Spleen (tissue), 7 donors: Measurements from ENCODE around the gene LGR6.

ENCODE experiments used
- POLR2A ChIP-seq, 3 donors: fragments of 450-650 bp; IDR thresholded peaks; one replicate each; pipeline ENCODE4 v1.5.1; 2017; ENCODE audit warnings: antibody characterized with exemption in 3 of 3, mild to moderate bottlenecking in 1 of 3
- POLR2AphosphoS5 ChIP-seq, 3 donors: sonication (generic); formaldehyde crosslinking; IDR thresholded peaks; one replicate each; pipeline ENCODE4 v1.5.1; 2017; ENCODE audit warnings: antibody characterized with exemption in 3 of 3
- TF ChIP-seq, protein P1 (sequence below), 11 experiments: fragments of 200-600 bp in 7 of 11; fragments of 450-650 bp in 4 of 11; sonication (generic) in 4 of 11; IDR thresholded peaks in 8 of 11; conservative IDR thresholded peaks in 3 of 11; 1 replicate in 7 of 11; 2 replicates in 4 of 11; pipeline versions ENCODE4 v1.4.0 to v1.8.0; 2016 to 2021; ENCODE audit warnings: antibody characterized with exemption in 11 of 11, inconsistent platforms in 4 of 11, mild to moderate bottlenecking in 1 of 11
- donor health status: DM: no; HTN: no; CAD: no; lungs with moderate emphysema.
- donor health status: DM: no; HTN: no; CAD: no.
- donor health status: DM: no; HTN: no; CAD: no.

DNA sequence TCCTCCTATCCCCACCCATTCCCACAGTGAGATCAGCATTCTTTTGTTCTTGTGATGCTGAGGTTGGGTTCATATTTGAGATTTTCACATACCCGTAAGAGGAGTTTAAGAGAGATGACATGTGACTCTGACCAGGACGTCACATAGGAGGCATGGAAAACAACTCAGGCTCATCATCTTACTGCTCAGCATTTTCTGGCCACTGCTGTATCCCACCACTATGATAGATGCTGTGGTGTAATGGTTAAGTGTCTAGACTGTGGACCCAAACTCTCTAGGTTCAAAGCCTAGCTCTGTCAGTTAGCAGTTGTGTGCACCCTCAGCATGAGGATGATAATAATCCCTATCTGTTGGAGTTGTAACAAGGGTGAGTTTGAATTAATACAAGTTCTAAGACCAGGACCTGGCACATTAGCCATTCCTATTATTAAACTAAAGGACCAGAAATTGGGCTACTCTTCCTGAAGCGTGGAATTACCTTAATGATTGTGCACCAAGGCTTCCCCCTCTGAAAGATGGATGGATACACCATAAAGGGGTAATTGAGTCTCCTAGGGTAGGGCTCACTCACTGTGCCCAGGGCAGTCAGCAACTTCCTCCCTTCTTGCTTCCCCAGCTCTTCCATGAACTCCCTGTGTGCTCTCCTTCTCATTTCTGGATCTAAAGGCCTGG lies 40.9 kb downstream of the LGR6 start:
- TF ChIP-seq, protein P1, sequence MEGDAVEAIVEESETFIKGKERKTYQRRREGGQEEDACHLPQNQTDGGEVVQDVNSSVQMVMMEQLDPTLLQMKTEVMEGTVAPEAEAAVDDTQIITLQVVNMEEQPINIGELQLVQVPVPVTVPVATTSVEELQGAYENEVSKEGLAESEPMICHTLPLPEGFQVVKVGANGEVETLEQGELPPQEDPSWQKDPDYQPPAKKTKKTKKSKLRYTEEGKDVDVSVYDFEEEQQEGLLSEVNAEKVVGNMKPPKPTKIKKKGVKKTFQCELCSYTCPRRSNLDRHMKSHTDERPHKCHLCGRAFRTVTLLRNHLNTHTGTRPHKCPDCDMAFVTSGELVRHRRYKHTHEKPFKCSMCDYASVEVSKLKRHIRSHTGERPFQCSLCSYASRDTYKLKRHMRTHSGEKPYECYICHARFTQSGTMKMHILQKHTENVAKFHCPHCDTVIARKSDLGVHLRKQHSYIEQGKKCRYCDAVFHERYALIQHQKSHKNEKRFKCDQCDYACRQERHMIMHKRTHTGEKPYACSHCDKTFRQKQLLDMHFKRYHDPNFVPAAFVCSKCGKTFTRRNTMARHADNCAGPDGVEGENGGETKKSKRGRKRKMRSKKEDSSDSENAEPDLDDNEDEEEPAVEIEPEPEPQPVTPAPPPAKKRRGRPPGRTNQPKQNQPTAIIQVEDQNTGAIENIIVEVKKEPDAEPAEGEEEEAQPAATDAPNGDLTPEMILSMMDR (IDR thresholded peaks at IDR 0.05 in 8 of 11, conservative IDR thresholded peaks at IDR 0.05 in 3 of 11) = no peak
- no peak for TF ChIP-seq POLR2AphosphoS5 (IDR thresholded peaks at IDR 0.05)
- no peak for TF ChIP-seq POLR2A (IDR thresholded peaks at IDR 0.05)
